HEK293 (cell line): ENCODE results near the gene CASZ1.

ENCODE experiments used
- CTCF ChIP-seq: fragments of 450-650 bp; formaldehyde crosslinking; IDR thresholded peaks from 2 replicates; pipeline ENCODE4 v1.5.1; 2016; ENCODE audit warnings: missing biosample characterization, missing genetic modification characterization
- YY1 ChIP-seq: fragments of 450-650 bp; formaldehyde crosslinking; IDR thresholded peaks from 2 replicates; pipeline ENCODE4 v1.5.1; 2018; ENCODE audit warnings: missing biosample characterization, missing genetic modification characterization
- ZNF280D ChIP-seq: fragments of 450-650 bp; formaldehyde crosslinking; IDR thresholded peaks from 2 replicates; pipeline ENCODE4 v1.5.1; 2016; ENCODE audit warnings: missing biosample characterization, missing genetic modification characterization

- no peak for TF ChIP-seq ZNF280D (tag by site-specific recombination)
- no peak for TF ChIP-seq CTCF (tag by site-specific recombination)
- TF ChIP-seq YY1 (tag by site-specific recombination), result no peak
Measured at GRCh38 chr1:10652626-10653025, 143.8 kb downstream of the CASZ1 start.
